GM21390 (cell line): ENCODE data around the gene ST8SIA5.

Experiments used
- ATAC-seq: cut with Tn5 transposase; IDR thresholded peaks from one replicate; pipeline ENCODE4 v1.9.1; 2021; ENCODE audit not compliant: unreplicated experiment

ST8SIA5 gene

GRCh38 chr18:46675112-46675511 is 81.7 kb downstream of the ST8SIA5 start:
- ATAC-seq: no peak

GRCh38 chr18:46672062-46672970 is 84.5 kb downstream of the ST8SIA5 start:
- ATAC-seq: no peak

- ATAC-seq: no peak
Observed at GRCh38 chr18:46668694-46669093, 88.2 kb downstream of the ST8SIA5 start.

GRCh38 chr18:46668135-46668534 is 88.7 kb downstream of the ST8SIA5 start:
- ATAC-seq: no peak

- no peak for ATAC-seq
Observed at GRCh38 chr18:46663539-46663938, 93.3 kb downstream of the ST8SIA5 start.

GRCh38 chr18:46660957-46661749 is 95.7 kb downstream of the ST8SIA5 start:
- ATAC-seq: no peak

GRCh38 chr18:46659484-46659883 is 97.4 kb downstream of the ST8SIA5 start:
- no peak for ATAC-seq

- no peak for ATAC-seq
Observed at GRCh38 chr18:46657115-46657955, 99.5 kb downstream of the ST8SIA5 start, which contains the start of gene LOXHD1. Gene LOXHD1 (minus strand): TSS chr18:46657220. CDS start chr18:46657033, 187 bp downstream.

- no peak for ATAC-seq
Observed at GRCh38 chr18:46656326-46657114, 100.3 kb downstream of the ST8SIA5 start.

- ATAC-seq: no peak
Observed at GRCh38 chr18:46652372-46652771, 104.5 kb downstream of the ST8SIA5 start.

GRCh38 chr18:46650681-46651080 is 106.2 kb downstream of the ST8SIA5 start:
- no peak for ATAC-seq

GRCh38 chr18:46649071-46649862 is 107.6 kb downstream of the ST8SIA5 start:
- ATAC-seq: no peak

GRCh38 chr18:46646468-46646867 is 110.4 kb downstream of the ST8SIA5 start:
- ATAC-seq: no peak

GRCh38 chr18:46642561-46642960 is 114.3 kb downstream of the ST8SIA5 start:
- ATAC-seq: no peak

- no peak for ATAC-seq
Observed at GRCh38 chr18:46641917-46642316, 114.9 kb downstream of the ST8SIA5 start.

- ATAC-seq: no peak
Observed at GRCh38 chr18:46639386-46639785, 117.5 kb downstream of the ST8SIA5 start.

GRCh38 chr18:46636040-46636630 is 120.7 kb downstream of the ST8SIA5 start:
- ATAC-seq: no peak

GRCh38 chr18:46632401-46633071 is 124.3 kb downstream of the ST8SIA5 start:
- ATAC-seq: no peak
